ENCODE data around the gene CLCN6.

CLCN6 gene

DNA sequence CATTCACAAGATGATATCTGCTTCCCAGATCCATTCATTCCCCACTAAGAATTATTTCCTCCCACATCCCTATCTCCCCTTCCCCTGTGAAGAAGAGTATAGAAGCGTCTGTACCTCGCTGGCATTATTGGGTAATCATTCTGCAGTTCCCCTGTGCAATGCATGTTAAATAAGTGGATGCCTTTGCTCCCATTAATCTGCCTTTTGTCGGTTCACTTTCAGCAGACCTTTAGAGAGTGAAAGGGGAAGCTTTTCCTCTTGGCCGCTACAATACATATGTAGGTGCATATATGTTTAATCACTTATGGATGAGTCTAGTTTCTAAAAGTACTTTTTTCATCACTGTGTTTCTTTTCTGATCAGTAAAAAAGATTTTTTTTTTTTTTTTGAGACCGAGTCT, 7.0 kb downstream of the CLCN6 start (continued):
- no peak for TF ChIP-seq EGR2 (tag by site-specific recombination; IDR thresholded peaks at IDR 0.05; ENCODE audit: low read depth)
- TF ChIP-seq ZBTB1 (tag by site-specific recombination; IDR thresholded peaks at IDR 0.05), result no peak
- no peak for TF ChIP-seq ZNF701 (tag by site-specific recombination; IDR thresholded peaks at IDR 0.05)
- TF ChIP-seq, protein P1, sequence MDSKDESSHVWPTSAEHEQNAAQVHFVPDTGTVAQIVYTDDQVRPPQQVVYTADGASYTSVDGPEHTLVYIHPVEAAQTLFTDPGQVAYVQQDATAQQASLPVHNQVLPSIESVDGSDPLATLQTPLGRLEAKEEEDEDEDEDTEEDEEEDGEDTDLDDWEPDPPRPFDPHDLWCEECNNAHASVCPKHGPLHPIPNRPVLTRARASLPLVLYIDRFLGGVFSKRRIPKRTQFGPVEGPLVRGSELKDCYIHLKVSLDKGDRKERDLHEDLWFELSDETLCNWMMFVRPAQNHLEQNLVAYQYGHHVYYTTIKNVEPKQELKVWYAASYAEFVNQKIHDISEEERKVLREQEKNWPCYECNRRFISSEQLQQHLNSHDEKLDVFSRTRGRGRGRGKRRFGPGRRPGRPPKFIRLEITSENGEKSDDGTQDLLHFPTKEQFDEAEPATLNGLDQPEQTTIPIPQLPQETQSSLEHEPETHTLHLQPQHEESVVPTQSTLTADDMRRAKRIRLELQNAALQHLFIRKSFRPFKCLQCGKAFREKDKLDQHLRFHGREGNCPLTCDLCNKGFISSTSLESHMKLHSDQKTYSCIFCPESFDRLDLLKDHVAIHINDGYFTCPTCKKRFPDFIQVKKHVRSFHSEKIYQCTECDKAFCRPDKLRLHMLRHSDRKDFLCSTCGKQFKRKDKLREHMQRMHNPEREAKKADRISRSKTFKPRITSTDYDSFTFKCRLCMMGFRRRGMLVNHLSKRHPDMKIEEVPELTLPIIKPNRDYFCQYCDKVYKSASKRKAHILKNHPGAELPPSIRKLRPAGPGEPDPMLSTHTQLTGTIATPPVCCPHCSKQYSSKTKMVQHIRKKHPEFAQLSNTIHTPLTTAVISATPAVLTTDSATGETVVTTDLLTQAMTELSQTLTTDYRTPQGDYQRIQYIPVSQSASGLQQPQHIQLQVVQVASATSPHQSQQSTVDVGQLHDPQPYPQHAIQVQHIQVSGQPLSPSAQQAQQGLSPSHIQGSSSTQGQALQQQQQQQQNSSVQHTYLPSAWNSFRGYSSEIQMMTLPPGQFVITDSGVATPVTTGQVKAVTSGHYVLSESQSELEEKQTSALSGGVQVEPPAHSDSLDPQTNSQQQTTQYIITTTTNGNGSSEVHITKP (tag by site-specific recombination; IDR thresholded peaks at IDR 0.05), result no peak
- no peak for TF ChIP-seq BCL11A (tag by site-specific recombination; IDR thresholded peaks at IDR 0.05; ENCODE audit: low read depth)
- no peak for TF ChIP-seq ZNF140 (tag by site-specific recombination; IDR thresholded peaks at IDR 0.05)
- TF ChIP-seq, protein P2, sequence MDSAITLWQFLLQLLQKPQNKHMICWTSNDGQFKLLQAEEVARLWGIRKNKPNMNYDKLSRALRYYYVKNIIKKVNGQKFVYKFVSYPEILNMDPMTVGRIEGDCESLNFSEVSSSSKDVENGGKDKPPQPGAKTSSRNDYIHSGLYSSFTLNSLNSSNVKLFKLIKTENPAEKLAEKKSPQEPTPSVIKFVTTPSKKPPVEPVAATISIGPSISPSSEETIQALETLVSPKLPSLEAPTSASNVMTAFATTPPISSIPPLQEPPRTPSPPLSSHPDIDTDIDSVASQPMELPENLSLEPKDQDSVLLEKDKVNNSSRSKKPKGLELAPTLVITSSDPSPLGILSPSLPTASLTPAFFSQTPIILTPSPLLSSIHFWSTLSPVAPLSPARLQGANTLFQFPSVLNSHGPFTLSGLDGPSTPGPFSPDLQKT (IDR thresholded peaks at IDR 0.05; ENCODE audit: borderline replicate concordance, low read depth, low read length), result no peak
- TF ChIP-seq, protein P3, sequence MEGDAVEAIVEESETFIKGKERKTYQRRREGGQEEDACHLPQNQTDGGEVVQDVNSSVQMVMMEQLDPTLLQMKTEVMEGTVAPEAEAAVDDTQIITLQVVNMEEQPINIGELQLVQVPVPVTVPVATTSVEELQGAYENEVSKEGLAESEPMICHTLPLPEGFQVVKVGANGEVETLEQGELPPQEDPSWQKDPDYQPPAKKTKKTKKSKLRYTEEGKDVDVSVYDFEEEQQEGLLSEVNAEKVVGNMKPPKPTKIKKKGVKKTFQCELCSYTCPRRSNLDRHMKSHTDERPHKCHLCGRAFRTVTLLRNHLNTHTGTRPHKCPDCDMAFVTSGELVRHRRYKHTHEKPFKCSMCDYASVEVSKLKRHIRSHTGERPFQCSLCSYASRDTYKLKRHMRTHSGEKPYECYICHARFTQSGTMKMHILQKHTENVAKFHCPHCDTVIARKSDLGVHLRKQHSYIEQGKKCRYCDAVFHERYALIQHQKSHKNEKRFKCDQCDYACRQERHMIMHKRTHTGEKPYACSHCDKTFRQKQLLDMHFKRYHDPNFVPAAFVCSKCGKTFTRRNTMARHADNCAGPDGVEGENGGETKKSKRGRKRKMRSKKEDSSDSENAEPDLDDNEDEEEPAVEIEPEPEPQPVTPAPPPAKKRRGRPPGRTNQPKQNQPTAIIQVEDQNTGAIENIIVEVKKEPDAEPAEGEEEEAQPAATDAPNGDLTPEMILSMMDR (tag by site-specific recombination; IDR thresholded peaks at IDR 0.05), result no peak
- no peak for TF ChIP-seq ZNF16 (tag by site-specific recombination; IDR thresholded peaks at IDR 0.05; ENCODE audit: low read depth)
- TF ChIP-seq ZNF350 (tag by site-specific recombination; IDR thresholded peaks at IDR 0.05), result no peak

DNA sequence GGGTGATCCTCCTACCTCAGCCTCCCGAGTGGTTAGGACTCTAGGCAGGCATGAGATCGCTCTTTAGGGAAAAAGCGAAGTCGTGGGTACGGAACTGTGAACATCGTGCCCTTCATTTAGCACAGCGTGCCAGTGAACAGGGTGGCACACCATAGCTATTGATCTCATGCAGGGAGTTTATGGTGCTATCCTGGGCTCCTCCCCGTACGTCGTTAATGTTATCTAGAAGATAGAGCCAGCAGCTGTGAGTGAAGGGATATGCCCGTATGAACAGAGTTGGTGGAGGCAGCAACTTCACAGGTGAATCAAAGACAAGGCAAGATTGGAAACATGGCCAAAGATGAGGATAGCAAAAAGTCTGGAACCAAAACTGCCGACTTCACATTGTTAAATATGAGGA, 11.2 kb downstream of the CLCN6 start:
- H3K36me3 ChIP-seq (ENCODE audit: control insufficient read depth in 2 of 2, insufficient read depth in 1 of 2, low read length in 2 of 2), result peaks cover 32 to 79% of the 10 kb centered on the region in 2 experiments
- H3K4me3 ChIP-seq (ENCODE audit: low read depth, low read length), result no peak overlapping the region
- no peaks in the 10 kb centered on the region for H3K9me3 ChIP-seq (ENCODE audit: control insufficient read depth, insufficient read depth, low read depth, low read length)
- no peak overlapping the region for H3K27ac ChIP-seq (ENCODE audit: extremely low read depth, low read depth, low read length)
- ChIA-PET CTCF (no interaction called here), POLR2A (no interaction called here)
- H3K4me1 ChIP-seq (ENCODE audit: control insufficient read depth, insufficient read depth, low read length), result no peaks in the 10 kb centered on the region
- TF ChIP-seq TCF7L2 (IDR thresholded peaks at IDR 0.05; ENCODE audit: borderline replicate concordance, low read depth, low read length) (no peak), ZNF529 (tag by site-specific recombination; IDR thresholded peaks at IDR 0.05; ENCODE audit: insufficient replicate concordance) (no peak), ZNF558 (tag by site-specific recombination; IDR thresholded peaks at IDR 0.05) (no peak), ZNF157 (tag by site-specific recombination; IDR thresholded peaks at IDR 0.05) (no peak), KLF16 (tag by site-specific recombination; IDR thresholded peaks at IDR 0.05) (no peak), ZNF561 (tag by site-specific recombination; IDR thresholded peaks at IDR 0.05; ENCODE audit: borderline replicate concordance) (no peak), SP3 (tag by site-specific recombination; IDR thresholded peaks at IDR 0.05) (no peak), ZNF658 (tag by site-specific recombination; IDR thresholded peaks at IDR 0.05) (no peak), HOXD13 (CRISPR knock-in tag; IDR thresholded peaks at IDR 0.05; ENCODE audit: borderline replicate concordance) (no peak), ZNF76 (tag by site-specific recombination; IDR thresholded peaks at IDR 0.05; ENCODE audit: borderline replicate concordance, low read depth) (no peak)
- TF ChIP-seq, protein P4, sequence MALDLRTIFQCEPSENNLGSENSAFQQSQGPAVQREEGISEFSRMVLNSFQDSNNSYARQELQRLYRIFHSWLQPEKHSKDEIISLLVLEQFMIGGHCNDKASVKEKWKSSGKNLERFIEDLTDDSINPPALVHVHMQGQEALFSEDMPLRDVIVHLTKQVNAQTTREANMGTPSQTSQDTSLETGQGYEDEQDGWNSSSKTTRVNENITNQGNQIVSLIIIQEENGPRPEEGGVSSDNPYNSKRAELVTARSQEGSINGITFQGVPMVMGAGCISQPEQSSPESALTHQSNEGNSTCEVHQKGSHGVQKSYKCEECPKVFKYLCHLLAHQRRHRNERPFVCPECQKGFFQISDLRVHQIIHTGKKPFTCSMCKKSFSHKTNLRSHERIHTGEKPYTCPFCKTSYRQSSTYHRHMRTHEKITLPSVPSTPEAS (tag by site-specific recombination; IDR thresholded peaks at IDR 0.05), result no peak
- TF ChIP-seq, protein P5, sequence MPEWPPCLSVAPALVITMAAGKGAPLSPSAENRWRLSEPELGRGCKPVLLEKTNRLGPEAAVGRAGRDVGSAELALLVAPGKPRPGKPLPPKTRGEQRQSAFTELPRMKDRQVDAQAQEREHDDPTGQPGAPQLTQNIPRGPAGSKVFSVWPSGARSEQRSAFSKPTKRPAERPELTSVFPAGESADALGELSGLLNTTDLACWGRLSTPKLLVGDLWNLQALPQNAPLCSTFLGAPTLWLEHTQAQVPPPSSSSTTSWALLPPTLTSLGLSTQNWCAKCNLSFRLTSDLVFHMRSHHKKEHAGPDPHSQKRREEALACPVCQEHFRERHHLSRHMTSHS (tag by site-specific recombination; IDR thresholded peaks at IDR 0.05), result no peak
- TF ChIP-seq, protein P6, sequence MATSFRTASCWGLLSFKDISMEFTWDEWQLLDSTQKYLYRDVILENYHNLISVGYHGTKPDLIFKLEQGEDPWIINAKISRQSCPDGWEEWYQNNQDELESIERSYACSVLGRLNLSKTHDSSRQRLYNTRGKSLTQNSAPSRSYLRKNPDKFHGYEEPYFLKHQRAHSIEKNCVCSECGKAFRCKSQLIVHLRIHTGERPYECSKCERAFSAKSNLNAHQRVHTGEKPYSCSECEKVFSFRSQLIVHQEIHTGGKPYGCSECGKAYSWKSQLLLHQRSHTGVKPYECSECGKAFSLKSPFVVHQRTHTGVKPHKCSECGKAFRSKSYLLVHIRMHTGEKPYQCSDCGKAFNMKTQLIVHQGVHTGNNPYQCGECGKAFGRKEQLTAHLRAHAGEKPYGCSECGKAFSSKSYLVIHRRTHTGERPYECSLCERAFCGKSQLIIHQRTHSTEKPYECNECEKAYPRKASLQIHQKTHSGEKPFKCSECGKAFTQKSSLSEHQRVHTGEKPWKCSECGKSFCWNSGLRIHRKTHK (tag by site-specific recombination; IDR thresholded peaks at IDR 0.05), result no peak

Measured in HEK293 (cell line).